Kidney glomerular epithelial cell (primary cell): ENCODE data around the gene AIP.

ENCODE experiments used
- DNase-seq: peaks from one replicate; lab custom pipeline; 2025; lab: John Stamatoyannopoulos, UW

Gene AIP

DNA sequence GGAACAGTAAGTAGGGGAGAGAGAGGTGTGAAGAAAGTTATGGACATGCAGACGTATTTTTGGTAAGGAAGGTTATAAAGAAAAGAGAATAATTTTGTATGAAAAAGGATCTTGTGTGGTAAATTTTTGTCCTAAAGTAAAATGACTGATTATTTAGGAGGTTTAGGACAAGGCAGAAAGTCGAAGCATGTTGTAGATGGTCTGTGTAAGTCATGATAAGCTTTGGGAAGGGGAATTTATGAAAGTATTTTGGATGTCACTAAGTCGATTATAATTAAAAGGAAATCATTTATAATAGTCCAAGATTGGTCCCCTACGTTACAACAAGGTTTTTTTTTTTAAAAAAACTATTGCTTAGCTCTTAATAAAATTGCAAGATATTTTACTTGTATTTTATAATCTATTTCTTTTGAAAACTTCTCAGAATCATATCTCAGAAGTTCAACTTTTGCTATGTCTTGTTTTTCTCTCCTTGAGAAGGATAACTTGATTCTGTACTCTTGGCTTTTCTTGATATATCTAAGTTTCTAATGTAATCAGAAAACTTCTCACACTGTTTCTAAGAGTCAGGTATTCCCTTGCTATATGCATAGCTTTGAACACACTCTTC is 51.3 kb downstream of the AIP start:
- no peak for DNase-seq

DNA sequence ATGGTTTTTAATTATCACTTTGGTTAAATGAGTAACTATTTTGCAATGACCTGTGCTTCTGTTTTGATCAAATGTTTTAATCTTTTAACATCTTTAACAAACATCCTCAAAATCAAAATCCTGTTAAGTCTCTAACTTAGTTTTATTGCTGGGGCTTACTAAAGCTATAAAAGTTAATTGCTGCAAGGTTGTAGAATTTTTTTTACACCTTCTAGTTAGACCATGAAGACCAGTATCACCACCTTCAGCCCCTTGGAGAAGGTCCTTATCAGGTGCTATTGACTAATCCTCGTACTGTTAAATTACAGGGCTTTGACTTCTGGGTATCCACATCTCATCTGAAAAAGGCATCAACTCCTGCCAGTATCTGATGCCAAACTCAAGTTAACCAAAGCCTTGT is 52.7 kb downstream of the AIP start:
- DNase-seq: no peak

DNA sequence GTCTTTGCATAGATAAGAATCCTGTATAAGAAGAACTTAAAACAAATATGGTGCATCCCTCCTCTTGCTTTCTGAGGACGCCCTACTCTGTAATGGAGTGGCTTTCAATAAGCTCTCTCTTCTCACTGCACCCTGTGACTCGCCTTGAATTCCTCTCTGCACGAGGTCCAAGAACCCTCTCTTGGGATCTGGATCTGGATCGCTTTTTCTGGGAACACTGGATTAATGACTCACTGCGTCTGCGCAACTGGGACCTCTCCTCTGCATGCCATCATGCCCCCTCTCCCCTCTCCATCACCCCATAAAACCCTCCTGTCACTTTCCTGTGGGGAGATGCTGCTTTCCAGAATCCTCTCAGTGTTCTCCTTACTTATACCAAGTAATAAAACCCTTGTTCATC is 55.5 kb downstream of the AIP start:
- DNase-seq: no peak

DNA sequence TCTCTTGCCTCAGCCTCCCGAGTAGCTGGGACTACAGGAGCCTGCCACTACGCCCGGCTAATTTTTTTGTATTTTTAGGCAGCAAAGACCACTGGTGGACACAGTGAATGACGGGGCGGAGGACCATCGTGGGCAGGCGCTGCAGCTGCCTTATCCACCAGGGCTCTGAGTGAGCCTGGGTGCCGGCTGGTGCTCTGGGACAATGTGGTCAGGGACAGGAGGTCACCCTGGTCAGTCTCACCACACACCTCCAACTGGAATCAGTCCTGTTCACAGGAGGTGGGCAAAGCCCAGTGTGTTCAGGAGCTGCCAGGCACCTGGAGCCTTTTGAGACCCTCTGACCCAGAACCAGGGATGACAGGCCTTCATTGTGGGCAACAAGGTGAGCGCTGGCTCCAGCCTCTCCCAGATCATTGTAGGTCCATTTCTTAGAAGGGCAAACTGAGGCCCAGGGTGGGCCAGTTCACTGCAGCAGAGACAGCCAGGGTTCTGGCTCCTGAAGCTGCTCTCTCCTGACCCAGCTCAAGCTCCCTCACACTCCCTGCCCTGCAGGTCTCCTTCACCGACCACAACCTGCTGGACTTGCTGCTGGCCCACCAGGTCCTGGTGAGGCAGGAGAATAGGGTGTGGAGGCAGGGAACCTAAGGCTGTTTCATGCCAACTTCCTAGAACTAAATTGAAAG is 56.1 kb downstream of the AIP start:
- DNase-seq: no peak

DNA sequence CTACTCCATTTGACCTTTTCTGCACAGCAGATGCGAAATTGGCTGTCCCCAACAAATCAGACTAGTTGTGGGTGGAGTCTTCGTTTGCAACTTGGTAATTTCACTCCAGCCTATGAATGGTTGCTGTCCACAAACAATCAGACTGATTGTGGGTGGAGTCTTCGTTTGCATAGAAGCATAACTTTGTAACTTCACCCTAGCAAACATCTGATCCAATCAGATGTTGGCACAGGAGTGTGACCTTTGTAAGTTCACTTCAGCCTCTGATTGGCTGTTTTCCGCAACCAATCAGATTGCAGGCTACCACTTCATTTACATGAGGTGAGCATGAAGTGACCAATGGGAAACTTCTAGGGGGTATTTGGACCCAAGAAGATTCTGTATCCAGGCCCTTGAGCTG is 56.7 kb downstream of the AIP start:
- DNase-seq: no peak
